CD1c-positive myeloid dendritic cell (primary cell): ENCODE results near the gene CACNA1D.
"Not testable (repeated sequence)": the region's sequence is repeated elsewhere in the genome, so short reads cannot be mapped to it uniquely, and the experiment has no call there.

ENCODE experiments used
- DNase-seq: peaks from one replicate; pipeline ENCODE4 v3.0.0-alpha.2; 2016; ENCODE audit errors: extremely low spot score

Gene CACNA1D

DNA sequence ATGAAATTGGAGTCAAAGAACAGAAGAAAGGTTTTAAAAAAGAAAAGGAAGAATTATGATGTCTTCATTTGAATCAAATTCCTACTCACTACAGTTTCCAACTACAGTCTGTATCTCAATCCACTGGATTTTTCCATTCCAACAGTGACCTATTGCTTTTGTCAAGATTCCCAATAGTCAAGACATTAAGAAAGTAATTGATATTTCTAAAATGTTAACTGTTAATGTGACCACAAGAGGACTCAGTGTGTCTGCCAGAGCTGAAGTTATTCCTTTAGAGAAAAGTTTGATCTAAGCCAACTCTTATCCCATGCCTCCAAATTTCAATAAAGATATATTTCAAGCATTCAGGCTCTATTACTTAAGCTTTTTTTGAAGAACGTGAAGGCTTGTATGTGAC lies 163.2 kb downstream of the CACNA1D start:
- no peak for DNase-seq

GRCh38 chr3:53658613-53659193 lies 164.3 kb downstream of the CACNA1D start:
- no peak for DNase-seq

DNA sequence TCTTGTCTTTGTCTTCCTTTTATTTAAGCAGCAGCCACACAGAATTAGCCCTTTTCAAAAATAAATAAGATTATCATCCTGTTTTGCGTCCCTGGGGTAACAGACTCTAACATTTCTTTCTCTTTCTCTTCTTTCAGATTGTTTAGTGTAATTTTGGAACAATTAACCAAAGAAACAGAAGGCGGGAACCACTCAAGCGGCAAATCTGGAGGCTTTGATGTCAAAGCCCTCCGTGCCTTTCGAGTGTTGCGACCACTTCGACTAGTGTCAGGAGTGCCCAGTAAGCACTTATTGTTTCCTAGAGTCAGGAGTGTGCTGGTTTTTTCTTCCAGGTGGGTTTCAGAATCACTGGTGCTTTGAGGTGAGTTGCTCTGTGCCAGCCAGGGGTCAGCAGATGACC lies 165.6 kb downstream of the CACNA1D start:
- no peak for DNase-seq

DNA sequence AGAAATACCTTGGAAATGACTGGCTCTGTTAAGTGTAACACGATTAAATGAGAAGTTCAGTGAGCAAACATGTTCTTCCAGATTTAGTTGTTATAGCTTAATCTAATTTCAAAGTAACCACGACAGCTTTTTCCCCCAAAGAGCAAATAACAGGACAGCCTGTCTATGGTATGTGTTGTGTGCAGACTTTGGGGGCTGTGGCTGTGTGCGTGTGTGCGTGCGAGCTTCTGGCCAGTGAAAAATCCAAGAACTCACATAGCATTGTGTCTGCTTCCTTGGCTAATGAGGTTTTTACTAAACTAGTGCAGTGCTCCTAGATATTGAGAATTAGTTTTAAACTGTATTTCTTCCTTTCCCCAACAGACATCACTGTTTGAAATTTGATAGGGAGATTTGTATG lies 167.1 kb downstream of the CACNA1D start:
- no peak for DNase-seq

DNA sequence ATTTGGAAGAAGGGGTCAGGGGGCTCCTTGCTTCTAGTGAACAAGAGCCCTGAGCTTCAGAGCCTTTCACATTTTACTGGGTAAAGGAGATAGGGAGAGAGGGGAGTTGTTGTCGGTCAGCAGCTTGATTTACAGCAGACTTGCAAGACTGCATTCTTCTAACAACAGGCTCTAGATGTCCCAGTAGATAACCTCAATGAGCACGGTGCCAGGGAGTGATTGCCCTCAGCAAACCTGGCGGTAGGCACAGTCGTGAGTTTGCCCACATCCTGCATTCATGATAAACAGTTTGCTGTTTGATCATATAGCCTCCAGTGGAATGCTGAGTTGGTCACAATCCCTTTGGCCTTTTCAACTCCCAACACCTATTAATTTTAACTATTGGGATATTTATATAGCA lies 170.4 kb downstream of the CACNA1D start:
- not testable (repeated sequence) for DNase-seq

DNA sequence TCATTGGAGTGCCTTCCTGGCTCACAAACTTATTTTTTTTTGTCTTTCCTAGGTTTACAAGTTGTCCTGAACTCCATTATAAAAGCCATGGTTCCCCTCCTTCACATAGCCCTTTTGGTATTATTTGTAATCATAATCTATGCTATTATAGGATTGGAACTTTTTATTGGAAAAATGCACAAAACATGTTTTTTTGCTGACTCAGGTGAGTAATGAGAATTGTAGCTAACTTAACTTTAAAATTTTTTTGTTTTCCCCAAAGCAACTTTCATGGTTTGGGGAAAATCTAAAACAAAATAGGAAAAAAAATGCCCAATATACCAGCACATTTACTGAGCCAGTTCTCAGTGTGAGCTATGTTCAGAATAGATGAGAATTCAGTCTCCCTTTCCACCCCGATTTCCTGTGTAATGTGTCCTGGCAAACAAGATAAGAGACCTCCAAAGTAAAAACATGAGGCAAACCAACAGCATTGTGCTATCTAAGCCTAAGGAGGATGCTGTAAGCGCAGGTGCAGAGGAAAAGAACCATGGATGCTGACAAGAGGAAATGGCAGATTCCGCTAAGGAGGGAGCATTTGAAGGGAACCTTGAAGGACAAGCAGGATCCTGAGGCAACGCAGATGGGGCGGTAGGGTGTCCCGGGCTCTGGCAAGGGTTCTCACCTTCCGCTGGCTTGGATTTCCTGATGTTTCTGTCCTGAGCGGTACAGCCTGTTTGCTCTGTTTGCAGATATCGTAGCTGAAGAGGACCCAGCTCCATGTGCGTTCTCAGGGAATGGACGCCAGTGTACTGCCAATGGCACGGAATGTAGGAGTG lies 171.4 kb downstream of the CACNA1D start:
- no peak for DNase-seq

GRCh38 chr3:53668872-53669271 lies 174.5 kb downstream of the CACNA1D start:
- peak; percentile 5 for DNase-seq

GRCh38 chr3:53670721-53671120 lies 176.3 kb downstream of the CACNA1D start:
- DNase-seq, result no peak

GRCh38 chr3:53671192-53671960 lies 177.0 kb downstream of the CACNA1D start:
- DNase-seq, result no peak

DNA sequence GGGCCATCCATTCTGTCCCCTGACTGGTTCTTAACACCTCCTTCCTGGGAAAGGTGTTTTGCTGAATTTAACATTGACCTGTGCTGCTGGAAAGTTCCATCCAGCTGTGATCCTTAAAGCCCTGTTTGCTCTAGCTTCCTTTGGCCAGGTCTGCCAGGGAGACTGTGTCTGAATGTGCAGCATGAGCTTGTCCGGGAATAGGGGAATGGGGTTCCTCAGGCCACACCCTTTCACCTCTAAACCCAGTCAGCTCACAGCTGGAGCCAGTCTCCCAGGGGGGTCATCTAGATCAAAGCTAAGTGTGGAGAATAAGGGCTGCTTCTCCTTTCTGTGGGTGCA lies 177.5 kb downstream of the CACNA1D start:
- DNase-seq, result no peak

DNA sequence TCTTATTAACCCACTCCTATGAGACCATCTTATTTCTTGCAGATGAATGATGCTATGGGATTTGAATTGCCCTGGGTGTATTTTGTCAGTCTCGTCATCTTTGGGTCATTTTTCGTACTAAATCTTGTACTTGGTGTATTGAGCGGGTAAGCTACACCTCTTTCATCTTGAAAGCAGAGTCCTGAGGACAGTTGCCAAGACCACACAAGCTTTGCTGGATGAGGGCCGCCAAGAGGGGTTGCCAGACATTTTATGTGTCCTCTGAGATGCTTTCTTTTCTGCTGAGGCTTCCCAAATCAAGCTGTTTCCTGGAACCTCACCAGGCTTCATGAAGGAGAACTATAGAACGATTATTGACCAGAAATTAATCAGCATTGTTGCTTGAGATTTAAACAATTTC lies 178.6 kb downstream of the CACNA1D start:
- no peak for DNase-seq

DNA sequence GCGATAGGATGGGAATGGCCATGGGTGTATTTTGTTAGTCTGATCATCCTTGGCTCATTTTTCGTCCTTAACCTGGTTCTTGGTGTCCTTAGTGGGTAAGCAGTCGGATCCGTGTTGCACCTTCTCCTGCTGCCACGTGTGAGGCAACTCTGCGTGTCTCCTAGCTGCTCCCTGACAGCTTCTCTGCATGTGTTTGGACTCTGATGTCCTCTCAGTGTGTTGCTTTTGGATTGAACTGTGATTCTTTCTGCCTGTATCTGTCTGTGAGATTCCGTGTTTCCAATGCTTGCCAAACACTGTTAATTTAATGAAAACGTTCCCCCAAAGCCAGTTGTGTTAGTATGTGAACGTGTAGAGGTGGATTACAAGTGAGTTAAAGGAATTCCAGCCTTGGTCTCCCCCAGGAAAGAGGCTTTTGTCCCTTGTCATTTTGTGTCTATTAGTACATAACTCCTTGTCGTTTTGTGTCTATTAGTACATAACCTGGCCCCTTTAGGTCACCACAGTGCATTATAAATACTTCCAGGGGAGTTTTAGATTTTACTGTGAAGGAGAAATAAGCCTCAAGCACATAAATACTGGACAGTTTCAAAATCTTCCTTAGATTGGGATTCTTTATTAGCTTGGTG lies 179.4 kb downstream of the CACNA1D start:
- no peak for DNase-seq

- DNase-seq, result no peak
Observed at GRCh38 chr3:53674582-53674981, 180.2 kb downstream of the CACNA1D start.

DNA sequence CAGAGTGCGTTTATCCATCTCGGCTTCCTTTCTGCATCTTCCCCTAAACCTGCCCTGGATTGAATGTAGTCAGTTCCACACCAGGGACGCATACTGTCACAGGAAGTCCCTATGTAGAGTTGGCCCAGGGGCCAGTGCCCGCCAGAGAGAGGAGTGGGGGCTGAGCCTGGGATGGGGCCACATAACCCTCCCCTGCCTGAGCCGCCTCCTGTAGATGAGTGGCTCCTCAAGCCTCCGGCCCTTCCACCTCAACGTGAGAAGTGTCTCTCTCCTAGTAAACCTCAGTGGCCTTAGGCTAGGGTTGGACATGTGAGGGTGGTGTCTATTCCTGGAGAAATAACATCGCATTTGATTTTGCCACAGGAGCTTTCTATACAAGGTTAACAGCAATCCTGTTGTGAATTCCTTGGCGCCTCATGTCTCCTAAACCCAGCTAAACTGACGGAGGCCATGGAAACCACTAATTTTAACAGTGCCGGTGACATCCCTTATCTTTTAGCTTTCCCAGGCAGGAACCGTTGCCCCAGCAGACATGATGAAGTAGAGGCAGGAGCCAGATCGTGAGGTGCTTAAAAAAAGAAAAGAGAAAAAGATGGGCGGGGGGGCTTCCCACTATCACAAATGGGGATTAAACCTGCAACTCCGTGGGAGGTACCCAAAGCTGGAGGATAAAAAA lies 180.7 kb downstream of the CACNA1D start:
- DNase-seq, result no peak

DNA sequence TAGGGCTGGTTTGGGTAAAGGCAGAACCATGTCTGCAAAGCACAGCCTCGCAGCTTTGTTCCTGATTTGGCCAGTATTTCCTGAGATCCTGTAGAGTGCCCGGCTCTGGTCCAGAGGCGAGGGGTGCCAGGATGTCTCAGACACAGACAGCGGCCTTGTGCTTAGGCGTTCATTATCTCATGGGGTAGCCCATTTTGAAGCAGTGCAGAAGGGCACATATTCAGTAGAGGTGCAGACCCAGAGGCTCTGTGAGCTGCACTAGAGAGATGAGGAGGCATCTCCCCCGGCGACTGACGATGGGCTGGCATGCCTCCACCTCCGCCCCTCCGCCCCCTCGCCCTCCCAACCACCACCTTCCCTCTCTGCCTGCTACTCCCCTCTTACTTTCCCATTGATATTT lies 181.5 kb downstream of the CACNA1D start:
- no peak for DNase-seq

DNA sequence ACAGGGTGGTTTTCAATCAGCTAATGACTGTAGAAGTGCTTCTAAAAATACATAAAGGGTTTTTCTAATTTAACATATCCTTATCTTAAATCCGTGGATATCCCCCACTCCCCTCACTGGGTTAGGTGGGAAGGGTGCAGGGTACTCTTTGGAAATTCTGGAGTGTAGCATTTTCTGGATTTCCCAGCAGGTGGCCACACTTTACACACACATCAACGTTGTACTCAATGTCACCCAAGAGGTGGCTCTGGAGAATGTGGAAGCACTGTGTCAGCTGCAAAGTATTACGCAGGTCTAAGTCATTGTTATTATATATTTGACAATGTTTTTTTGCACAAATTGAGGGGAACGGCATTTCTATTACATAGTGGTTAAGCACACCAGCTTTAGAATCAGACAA lies 183.0 kb downstream of the CACNA1D start:
- DNase-seq, result peak; percentile 12

GRCh38 chr3:53680028-53680427 lies 185.6 kb downstream of the CACNA1D start:
- DNase-seq, result no peak

DNA sequence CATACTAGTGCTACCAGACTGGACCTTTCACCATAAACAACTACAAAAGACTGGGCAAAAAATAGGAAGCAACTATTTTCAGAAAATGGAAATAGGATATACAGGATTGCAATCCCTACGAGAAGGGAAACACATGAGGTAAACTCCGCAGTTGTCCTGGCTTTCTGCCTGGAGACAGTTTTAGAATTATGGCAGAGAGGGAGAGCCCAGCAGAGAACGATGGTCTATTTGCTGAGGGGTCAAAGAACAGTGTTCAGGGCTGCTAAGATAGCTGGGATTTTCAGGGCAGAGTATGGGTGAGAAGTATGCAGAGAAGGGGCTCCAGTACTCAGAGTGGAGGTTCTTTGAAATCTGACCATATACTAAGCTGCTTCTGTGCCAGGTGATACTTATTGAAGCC lies 188.4 kb downstream of the CACNA1D start:
- DNase-seq, result no peak

DNA sequence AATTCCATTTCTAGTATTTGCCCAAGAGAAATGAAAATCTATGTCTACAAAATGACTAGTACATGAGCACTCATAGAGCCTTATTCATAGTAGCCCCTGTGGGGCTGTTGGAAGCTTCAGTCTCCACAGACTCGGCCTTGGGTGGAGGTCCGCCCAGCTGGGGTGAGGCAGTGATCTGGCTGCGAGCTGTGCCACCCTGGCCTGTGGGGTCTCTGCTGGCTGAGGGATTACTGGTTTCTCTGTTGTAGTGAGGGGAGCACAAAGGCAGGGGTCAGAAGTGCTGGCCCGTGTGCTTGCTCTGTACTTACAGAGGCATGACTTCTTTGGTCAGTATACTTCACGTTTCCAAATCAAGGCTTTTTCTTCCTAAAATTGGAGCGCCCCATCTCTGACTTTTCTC lies 193.7 kb downstream of the CACNA1D start:
- no peak for DNase-seq

DNA sequence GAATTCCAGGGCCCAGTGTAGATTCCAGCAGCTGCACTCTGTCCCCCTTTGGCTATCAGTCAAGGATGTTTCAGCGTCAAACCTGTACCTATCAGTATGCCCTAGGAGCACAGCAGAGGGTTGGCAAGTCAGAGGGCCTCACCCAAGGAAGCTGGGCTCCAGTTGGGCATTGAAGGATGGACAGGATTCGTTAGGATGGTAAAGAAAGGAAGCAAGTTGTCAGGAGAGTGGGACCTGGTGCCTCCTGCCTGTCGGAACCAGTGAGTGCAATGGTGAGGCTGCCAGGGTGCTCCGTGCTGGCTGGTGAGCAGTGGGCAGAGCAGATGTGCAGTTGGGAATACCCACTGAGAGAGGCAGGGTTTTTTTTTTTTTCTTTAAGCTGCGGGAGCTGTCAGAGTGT lies 194.6 kb downstream of the CACNA1D start:
- DNase-seq, result no peak

DNA sequence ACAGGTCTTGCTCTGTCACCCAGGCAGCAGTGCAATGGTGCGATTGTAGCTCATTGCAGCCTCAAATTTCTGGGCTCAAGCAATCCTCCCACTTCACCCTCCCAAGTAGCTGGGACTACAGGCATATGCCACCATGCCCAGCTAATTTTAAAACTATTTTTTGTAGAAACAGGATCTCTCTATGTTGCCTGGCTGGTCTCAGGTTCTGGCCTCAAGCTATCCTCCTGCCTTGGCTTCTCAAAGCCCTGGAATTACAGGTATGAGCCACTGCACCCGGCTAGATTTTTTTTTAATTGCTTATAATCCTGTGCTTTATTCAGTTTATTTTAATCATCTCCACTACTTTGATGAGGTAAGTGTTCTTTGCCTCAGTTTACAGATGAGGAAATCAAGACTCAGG lies 195.3 kb downstream of the CACNA1D start:
- no peak for DNase-seq

DNA sequence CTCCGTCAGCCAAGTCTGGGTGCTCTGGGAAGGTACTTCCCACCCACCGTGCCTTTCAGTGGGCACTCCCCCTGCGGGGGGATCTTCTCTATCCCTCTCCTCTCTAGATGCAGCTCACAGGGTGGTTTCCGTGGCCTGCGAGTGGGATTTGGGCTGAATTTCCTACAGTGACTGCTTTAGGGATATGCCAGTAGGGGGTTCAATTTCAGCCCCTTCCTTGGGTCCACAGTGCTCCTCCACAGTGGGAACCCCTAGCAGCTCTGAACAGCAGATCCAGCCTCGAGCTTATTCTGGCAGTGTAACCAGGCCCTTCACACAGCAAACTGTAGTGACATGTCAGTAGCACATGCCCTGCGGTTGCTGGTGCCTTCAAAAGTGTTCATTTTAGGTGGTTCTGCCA lies 196.1 kb downstream of the CACNA1D start:
- no peak for DNase-seq
